GM21576 (cell line): ENCODE results near the gene ALDH1A2.
"Not testable (repeated sequence)": the region's sequence is repeated elsewhere in the genome, so short reads cannot be mapped to it uniquely, and the experiment has no call there.

Source experiments
- ATAC-seq: cut with Tn5 transposase; IDR thresholded peaks from one replicate; pipeline ENCODE4 v1.9.1; 2021; ENCODE audit warnings: mild to moderate bottlenecking, moderate library complexity; ENCODE audit not compliant: unreplicated experiment

Gene ALDH1A2

DNA sequence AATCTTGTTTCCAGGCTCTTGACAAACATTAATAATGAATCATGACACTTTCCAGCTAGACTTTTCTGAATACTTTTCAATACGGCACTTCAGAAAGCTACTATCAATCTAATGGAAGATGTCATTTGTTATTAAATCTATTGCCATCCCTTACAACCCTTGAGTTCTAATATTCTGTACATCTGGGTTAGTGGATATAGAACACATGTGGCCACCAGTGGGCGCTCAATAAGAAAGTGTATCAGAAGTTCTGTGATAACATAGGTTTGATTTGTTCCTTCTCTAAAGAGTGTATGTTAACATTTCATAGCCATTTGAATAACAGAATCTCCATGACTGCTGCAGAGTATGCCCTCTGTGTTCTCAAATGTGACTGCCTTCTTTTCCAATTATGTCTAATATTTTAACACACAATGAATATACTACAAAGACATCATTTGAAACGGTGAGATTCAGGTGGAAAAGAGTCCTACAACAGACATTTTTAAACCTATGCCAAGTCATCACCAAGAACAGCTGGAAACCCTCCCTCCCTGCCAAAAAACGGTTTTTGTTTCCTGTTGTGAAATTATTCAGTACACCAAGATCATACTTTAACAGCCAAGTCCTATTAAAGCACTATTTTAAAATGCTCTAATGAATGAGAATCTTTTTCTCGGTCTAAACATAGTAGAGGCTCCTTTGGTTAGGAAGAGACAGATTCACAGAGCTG is 22.2 kb downstream of the ALDH1A2 start:
- no peak for ATAC-seq

GRCh38 chr15:58042006-58042405 is 23.5 kb downstream of the ALDH1A2 start:
- ATAC-seq = no peak

DNA sequence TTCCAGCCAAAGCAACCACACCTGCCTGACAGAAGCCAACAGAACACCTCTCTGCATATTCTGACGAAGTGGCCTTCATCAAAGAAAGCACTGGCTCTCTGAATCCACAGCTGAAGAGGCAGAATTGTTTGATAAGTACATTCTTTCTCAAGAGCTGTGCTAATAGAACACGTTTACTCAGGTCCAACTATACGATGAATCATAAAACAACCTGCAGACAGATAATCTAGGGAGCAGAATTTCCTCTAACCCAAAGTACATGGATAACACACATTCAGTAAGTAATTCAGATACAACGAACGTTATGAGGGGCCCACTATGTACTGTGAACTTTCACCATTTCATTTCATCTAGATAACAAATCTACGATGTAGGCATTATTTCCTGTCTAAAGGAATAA is 25.4 kb downstream of the ALDH1A2 start:
- no peak for ATAC-seq

- no peak for ATAC-seq
Observed at GRCh38 chr15:58039079-58040035, 26.2 kb downstream of the ALDH1A2 start.

DNA sequence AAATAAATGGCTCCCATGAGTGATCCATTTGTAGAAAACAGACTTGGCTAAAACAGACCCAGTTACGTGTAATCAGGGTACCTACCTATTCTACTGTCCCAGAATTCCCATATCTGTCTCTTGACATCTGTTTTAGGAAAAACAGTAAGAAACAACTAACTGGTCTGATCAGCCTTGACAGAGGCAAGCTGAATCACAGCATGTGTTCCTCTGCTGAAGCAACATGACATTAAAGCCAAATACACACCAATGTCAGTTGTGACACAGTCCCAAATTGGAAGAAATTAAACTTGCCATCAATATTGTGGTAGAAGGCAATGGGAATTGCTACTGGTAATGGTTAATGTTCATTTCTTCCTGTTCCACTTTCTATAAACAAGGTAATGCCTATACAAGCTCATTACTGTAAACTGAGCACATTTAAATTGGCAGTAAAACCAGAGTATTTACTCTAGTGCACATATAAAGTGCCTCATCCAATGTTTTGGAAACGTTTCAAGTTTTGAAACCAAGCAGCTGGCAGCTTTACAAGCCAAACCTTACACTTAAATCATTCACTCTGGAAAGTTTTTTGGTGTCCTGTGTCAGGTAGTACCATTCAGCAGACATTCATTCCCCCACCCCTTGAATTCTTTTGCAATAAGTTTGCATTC is 27.0 kb downstream of the ALDH1A2 start:
- no peak for ATAC-seq

- no peak for ATAC-seq
Observed at GRCh38 chr15:58037723-58038301, 27.7 kb downstream of the ALDH1A2 start.

DNA sequence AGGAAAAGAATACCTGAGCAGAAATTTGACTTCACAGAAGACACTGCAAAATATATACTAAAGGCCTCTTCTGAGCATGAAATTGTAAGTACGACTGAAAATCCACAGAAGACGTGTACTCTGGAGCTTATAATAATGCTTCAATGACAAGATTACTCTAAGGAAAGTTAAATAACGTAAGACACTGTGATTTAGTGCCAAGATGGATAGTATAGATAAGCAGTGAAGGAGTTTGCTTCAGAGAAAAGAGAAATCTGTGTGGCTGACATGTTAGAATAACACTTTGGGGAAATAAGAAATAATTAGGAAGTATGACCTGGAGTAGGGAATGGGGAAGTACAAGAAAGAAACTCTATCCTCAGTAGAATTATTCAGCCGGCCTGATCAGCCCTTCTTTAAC is 28.9 kb downstream of the ALDH1A2 start:
- no peak for ATAC-seq

DNA sequence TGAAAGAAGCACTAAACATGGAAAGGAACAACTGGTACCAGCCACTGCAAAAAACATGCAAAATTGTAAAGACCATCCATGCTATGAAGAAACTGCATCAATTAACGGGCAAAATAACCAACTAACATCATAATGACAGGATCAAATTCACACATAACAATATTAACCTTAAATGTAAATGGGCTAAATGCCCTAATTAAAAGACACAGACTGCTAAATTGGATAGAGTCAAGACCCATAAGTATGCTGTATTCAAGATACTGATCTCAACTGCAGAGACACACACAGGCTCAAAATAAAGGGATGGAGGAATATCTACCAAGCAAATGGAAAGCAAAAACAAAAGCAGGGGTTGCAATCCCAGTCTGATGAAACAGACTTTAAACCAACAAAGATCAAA is 37.1 kb downstream of the ALDH1A2 start:
- not testable (repeated sequence) for ATAC-seq

GRCh38 chr15:58026552-58026951 is 39.0 kb downstream of the ALDH1A2 start:
- no peak for ATAC-seq

- ATAC-seq = no peak
Observed at GRCh38 chr15:58026051-58026450, 39.5 kb downstream of the ALDH1A2 start.

GRCh38 chr15:58021332-58022230 is 43.9 kb downstream of the ALDH1A2 start:
- no peak for ATAC-seq

DNA sequence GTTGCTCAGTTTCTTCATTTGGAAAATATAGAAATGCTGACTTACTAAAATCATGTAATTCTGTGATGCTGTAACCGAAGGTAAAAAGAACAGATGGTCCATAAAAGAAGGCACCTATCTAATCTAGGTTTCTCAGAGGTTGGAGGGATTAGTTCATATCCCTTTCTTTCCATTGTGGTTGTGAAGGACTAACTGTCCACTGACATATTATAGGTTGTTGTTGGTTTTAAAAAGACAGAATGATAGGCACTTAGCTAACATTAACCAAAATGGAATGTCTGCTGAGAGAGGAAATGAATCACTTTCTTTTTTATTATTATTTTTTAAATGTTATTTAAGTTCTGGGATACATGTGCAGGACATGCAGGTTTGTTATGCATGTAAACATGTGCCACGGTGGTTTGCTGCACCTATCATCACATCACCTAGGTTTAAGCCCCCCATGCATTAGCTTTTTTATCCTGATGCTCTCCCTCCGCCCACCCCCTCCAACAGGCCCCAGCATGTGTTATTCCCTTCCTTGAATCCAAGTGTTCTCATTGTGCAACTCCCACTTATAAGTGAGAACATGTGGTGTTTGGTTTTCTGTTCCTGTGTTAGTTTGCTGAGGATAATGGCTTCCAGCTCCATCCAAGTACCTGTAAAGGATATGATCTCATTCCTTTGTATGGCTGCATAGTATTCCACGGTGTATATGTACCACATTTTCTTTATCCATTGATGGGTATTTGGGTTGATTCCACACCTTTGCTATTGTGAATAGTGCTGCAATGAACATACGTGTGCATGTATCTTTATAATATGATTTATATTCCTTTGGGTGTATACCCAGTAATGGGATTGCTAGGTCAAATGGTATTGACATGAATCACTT is 45.8 kb downstream of the ALDH1A2 start:
- no peak for ATAC-seq

GRCh38 chr15:58017869-58018268 is 47.6 kb downstream of the ALDH1A2 start:
- no peak for ATAC-seq

GRCh38 chr15:58016581-58017175 is 48.8 kb downstream of the ALDH1A2 start:
- no peak for ATAC-seq

- ATAC-seq = no peak
Observed at GRCh38 chr15:58015565-58015964, 49.9 kb downstream of the ALDH1A2 start.

DNA sequence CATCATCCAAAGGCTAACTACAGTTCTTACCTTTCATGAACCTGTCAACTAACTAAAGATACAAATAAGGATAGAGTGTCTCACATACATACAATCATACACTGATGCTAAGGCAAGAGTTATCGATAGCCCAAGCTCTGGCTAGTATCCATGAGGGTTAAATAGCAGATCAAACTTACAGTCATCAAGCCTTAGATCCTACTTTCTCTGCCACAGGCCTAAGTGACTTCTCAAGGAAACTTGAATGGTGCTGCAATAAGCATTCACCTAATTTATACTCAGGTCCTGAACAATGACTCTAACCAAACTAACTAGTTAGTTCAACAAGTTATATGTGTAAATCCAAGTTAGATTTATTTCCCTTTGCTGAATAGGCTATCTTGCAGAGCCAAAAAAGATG is 51.0 kb downstream of the ALDH1A2 start:
- no peak for ATAC-seq

GRCh38 chr15:58014040-58014439 is 51.5 kb downstream of the ALDH1A2 start:
- ATAC-seq = no peak

- no peak for ATAC-seq
Observed at GRCh38 chr15:58010983-58011382, 54.5 kb downstream of the ALDH1A2 start.

- no peak for ATAC-seq
Observed at GRCh38 chr15:58003810-58004209, 61.7 kb downstream of the ALDH1A2 start.
